Amygdala (tissue), 56 donors: ENCODE measurements around the gene ZNF717.
"Not testable (repeated sequence)": the region's sequence is repeated elsewhere in the genome, so short reads cannot be mapped to it uniquely, and the experiment has no call there.

Experiments used
- DNase-seq, 56 donors: peaks; one replicate each; lab custom pipeline; 2025; lab: John Stamatoyannopoulos, UW

Gene ZNF717

DNA sequence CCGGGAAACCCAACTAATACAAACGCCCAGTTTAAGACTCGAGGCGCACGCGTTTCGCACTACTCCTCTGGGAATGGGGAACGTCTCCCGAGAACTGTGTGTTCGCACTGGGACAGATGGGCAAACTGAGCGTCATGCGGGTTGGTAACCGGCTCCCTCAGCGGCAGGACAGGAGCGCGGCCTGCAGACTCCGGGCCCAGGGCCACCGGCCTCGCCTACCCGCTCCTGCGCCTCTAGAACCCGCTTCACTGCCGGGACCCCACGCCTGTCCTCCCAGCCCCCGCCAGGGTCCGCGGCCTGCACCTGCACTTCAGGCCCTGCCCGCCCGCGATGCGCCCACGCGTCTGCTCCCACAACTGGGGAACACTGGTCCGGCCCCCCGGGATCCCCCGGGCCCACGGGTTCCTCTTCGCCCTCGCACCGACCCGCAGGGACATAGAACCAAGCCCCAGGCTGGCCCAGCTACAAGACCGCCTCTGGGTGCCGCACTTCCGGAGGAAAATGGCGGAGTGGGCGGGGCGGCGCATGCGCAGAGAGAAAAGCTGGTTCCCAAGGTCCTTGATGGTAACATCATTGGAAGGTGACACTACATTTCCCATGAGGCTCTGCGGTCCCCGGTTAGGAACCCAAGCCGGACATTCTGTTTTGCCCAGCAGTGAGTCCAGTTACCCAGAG lies at the start of gene ZNF717:
Gene ZNF717 (minus strand): TSS at position 469 of the 675 bp plus-strand sequence. CDS start 2,187 bp downstream, outside the sequence.
- peak; percentile 50 to 97 (median 87) for DNase-seq

DNA sequence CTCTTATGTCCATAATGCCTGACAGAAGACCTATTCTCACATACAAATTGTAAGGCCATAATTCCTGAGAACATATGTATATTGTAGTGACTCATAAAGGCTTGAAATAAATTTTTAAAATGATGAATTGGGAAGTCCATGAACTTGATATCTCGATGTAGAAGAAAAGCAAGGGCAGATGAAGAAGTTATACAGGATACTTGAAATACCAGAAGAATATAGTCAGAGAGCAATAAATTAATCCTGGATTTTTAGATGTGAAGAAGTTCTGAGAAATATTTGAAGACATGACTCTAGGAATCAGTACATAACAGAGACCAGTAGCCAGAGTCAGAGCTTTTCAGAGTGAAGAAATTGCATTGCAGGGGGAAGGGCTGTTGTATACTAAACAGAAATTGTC lies 45.7 kb upstream of the ZNF717 start:
- DNase-seq = not testable (repeated sequence)

DNA sequence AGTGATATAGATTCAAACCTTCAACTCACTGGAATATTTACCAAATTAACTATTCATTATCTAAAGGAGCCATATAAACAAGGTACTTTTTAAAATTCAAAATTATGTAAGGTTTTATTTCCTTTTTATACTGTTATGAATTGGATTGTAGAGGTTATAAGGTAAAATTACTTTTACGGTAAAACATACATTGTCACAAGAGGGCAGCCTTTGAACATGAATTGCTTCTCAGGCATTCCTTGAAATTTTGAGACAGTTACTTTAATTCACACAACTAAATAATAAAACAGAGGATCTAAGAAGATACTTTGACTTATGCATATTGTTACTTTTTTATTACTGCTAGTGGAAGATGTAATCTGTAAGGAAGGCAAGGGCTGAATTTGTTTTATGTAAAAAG lies 32.7 kb upstream of the ZNF717 start:
- DNase-seq = not testable (repeated sequence)

GRCh38 chr3:75816287-75817180 lies 31.2 kb upstream of the ZNF717 start:
- not testable (repeated sequence) for DNase-seq

GRCh38 chr3:75814797-75815196 lies 29.4 kb upstream of the ZNF717 start:
- DNase-seq = no peak

DNA sequence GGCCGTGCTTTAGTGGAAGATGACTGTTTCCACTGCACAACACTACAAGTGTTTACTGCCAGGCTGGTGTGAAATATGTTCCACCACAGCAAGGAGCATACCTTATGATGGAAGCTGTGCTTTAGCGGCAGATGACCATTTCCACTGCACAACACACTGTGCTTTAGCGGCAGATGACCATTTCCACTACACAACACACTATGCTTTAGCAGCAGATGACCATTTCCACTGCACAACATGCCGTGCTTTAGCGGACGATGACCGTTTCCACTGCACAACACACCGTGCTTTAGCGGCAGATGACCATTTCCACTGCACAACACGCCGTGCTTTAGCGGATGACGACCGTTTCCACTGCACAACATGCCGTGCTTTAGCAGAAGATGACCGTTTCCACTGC lies 2.8 kb downstream of the ZNF717 start:
- DNase-seq = no peak

DNA sequence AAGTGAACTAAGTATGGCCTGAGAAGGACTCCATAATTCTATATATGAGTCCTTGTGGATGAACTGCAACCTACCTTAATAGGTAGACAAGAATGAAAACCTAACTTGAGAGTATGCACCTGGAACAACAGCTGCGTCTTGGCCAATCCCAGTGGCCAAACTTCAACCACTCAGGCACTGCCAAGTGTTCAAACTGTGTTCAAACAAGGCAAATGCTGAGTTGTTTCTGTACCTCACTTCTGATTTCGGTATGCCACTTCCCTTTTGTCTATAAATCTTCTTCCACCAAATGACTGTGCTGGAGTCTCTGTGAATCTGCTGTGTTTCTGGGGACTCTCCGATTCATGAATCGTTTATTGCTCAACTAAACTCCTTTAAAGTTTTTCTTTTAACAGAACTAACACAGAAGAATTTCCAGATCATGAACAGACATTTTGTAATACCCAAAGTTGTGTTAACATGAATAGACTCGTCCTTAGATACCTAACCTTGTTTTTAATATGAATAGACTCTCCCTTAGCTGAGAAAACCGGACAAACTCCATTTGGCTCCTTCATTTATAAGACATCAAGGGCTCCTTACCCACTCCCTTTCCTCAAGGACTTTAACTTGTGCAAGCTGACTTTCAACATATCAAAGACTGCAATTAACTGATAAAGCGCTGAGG lies 4.1 kb downstream of the ZNF717 start:
- no peak for DNase-seq

DNA sequence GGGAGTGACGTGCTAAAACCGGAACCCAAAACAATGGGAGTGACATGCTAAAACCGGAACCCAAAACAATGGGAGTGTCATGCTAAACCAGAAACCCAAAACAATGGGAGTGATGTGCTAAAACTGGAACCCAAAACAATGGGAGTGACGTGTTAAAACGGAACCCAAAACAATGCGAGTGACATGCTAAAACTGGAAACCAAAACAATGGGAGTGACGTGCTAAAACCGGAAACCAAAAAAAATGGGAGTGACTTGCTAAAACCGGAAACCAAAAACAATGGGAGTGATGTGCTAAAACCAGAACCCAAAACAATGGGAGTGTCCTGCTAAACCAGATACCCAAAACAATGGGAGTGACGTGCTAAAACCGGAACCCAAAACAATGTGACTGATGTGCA lies 7.6 kb downstream of the ZNF717 start:
- DNase-seq = not testable (repeated sequence)

DNA sequence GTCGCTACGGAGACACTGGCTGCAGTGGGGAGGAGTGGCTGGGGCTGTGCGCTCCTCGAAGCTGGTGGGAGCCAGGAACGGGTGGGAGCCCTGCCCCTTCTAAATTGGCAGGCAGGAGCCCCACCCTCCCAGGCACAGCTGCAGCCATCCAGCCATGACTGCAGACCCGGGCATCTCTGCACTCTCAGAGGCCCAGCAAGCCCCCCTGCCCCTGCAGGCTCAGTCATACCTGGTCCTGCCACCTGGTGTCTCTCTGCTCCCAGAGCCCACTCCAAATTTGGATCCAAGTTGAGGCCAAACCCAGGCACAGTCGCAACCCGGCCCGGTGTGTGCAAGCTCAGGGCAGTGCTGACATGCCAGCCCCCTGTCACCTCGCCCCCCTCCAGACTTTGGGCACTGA lies 13.7 kb downstream of the ZNF717 start:
- DNase-seq = not testable (repeated sequence)

GRCh38 chr3:75768303-75769017 lies 16.9 kb downstream of the ZNF717 start:
- no peak for DNase-seq

- no peak for DNase-seq
These were observed 47.4 kb downstream of the ZNF717 start for GRCh38 chr3:75737831-75738493.

GRCh38 chr3:75727985-75728384 lies 57.4 kb downstream of the ZNF717 start:
- DNase-seq = no peak

DNA sequence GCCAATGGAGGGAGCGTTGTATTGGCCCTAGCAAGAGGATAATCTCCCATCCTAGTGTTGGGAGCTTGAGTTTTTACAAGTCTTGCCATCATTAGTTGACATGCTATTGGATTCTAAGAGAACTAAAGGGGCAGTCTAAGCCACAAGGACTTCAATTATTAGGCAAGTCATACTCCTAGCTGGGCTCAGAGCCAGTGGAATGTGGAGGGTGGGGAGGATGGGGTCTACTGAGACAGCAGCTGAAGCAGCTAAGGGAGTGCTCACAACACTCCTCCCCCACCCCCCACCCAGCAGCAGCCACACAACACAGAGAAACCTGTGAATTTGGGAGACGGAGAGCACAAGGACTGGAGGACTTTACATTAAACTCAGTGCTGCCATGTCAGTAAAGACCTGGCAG lies 93.3 kb downstream of the ZNF717 start:
- DNase-seq = no peak

DNA sequence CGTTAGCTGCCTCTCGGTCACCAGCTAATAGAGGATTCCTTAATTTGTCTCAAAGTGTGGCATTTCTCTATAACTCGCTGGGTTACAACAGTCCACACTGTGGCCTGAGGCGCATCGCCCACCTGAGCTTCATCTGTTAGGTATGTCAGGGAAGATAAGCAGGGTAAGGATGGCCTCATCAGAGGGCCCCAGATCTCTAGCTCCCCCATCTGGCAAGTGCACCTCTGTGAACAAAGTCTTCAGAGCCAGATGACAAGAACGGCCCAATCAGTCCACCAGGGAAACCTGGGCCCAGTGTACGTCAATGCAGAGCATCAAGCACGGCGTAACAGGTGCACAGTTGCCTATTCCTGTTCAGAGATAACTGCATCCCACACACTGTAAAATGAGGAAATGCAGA lies 98.0 kb downstream of the ZNF717 start:
- DNase-seq = no peak
